WTC11 (cell line): ENCODE data around the gene NFIX. TPM values are rescaled to one million over a fixed set of nuclear protein-coding genes. Genes with fewer than 3 reads are reported as not detected.
"Not testable (repeated sequence)": the region's sequence is repeated elsewhere in the genome, so short reads cannot be mapped to it uniquely, and the experiment has no call there.

Experiments used
- ATAC-seq: fragments of 200-7000 bp; cut with Tn5 transposase; 2 replicates; pipeline ENCODE4 v1.10.0; 2021; ENCODE audit warnings: mild to moderate bottlenecking, moderate library complexity
- CTCF ChIA-PET: fragments of 300-600 bp; sonication (Branson Sonifier 250); formaldehyde crosslinking; loops from one replicate; lab custom pipeline; 2021; ENCODE audit warnings: antibody characterized with exemption; lab: Charles Lee
- POLR2A ChIA-PET: fragments of 350-600 bp; sonication (Branson Sonifier 250); formaldehyde crosslinking; loops from one replicate; lab custom pipeline; 2021; ENCODE audit warnings: antibody characterized with exemption; lab: Charles Lee
- DNase-seq: peaks from one replicate; pipeline ENCODE4 v3.0.0; 2021; ENCODE audit warnings: low spot score
- H3K27ac Mint-ChIP-seq: 2 replicates; pipeline ENCODE4 v1.8.0; 2021; ENCODE audit warnings: mixed read lengths
- H3K27me3 Mint-ChIP-seq: 2 replicates; pipeline ENCODE4 v1.8.0; 2021; ENCODE audit warnings: low read depth, mild to moderate bottlenecking, moderate library complexity, mixed read lengths
- H3K36me3 Mint-ChIP-seq: 2 replicates; pipeline ENCODE4 v1.8.0; 2021; ENCODE audit warnings: mixed read lengths
- H3K4me1 Mint-ChIP-seq: 2 replicates; pipeline ENCODE4 v1.8.0; 2022; ENCODE audit warnings: mixed read lengths
- H3K4me3 Mint-ChIP-seq: 2 replicates; pipeline ENCODE4 v1.8.0; 2021; ENCODE audit warnings: mild to moderate bottlenecking, moderate library complexity, mixed read lengths
- H3K9me3 Mint-ChIP-seq: 2 replicates; pipeline ENCODE4 v1.8.0; 2021; ENCODE audit warnings: mixed read lengths
- ATF1 ChIP-seq: sonication (generic); formaldehyde crosslinking; IDR thresholded peaks from 2 replicates; pipeline ENCODE4 v1.8.1; 2023; ENCODE audit warnings: mild to moderate bottlenecking, moderate library complexity, missing genetic modification reagents
- ATF3 ChIP-seq: sonication (generic); formaldehyde crosslinking; conservative IDR thresholded peaks from 2 replicates; pipeline ENCODE4 v1.8.1; 2022; ENCODE audit warnings: mild to moderate bottlenecking, missing genetic modification reagents
- ATF6 ChIP-seq: sonication (generic); formaldehyde crosslinking; IDR thresholded peaks from 2 replicates; pipeline ENCODE4 v1.8.1; 2023; ENCODE audit warnings: mild to moderate bottlenecking, missing genetic modification reagents
- CTCF ChIP-seq: fragments of 200-600 bp; IDR thresholded peaks from 2 replicates; pipeline ENCODE4 v1.8.0; 2022; ENCODE audit warnings: antibody characterized with exemption
- E2F1 ChIP-seq: sonication (generic); formaldehyde crosslinking; IDR thresholded peaks from 2 replicates; pipeline ENCODE4 v1.8.0; 2022; ENCODE audit warnings: mild to moderate bottlenecking, missing genetic modification reagents
- ELF4 ChIP-seq: sonication (generic); formaldehyde crosslinking; IDR thresholded peaks from 2 replicates; pipeline ENCODE4 v1.8.1; 2022; ENCODE audit warnings: low read depth, mild to moderate bottlenecking, moderate library complexity, missing genetic modification reagents
- FOXP4 ChIP-seq: sonication (generic); formaldehyde crosslinking; IDR thresholded peaks from 2 replicates; pipeline ENCODE4 v1.8.0; 2022; ENCODE audit warnings: mild to moderate bottlenecking, missing genetic modification reagents
- HMGXB4 ChIP-seq: sonication (generic); formaldehyde crosslinking; IDR thresholded peaks from 2 replicates; pipeline ENCODE4 v1.8.1; 2023; ENCODE audit warnings: mild to moderate bottlenecking, moderate library complexity, missing genetic modification reagents
- JUN ChIP-seq: sonication (generic); formaldehyde crosslinking; IDR thresholded peaks from 2 replicates; pipeline ENCODE4 v1.8.0; 2023; ENCODE audit warnings: mild to moderate bottlenecking, missing genetic modification reagents
- KAT7 ChIP-seq: sonication (generic); formaldehyde crosslinking; IDR thresholded peaks from 2 replicates; pipeline ENCODE4 v1.8.1; 2023; ENCODE audit warnings: missing genetic modification reagents, mild to moderate bottlenecking, borderline replicate concordance
- NR2C2 ChIP-seq: sonication (generic); formaldehyde crosslinking; IDR thresholded peaks from 2 replicates; pipeline ENCODE4 v1.8.0; 2022; ENCODE audit warnings: mild to moderate bottlenecking, missing genetic modification reagents
- RORB ChIP-seq: fragments of 250-450 bp; sonication (Bioruptor Pico); IDR thresholded peaks from 2 replicates; pipeline ENCODE4 v1.9.0; 2021; ENCODE audit warnings: mild to moderate bottlenecking
- SP1 ChIP-seq: sonication (generic); formaldehyde crosslinking; conservative IDR thresholded peaks from 2 replicates; pipeline ENCODE4 v1.8.1; 2022; ENCODE audit warnings: missing genetic modification reagents
- TP53 ChIP-seq: sonication (generic); formaldehyde crosslinking; IDR thresholded peaks from 2 replicates; pipeline ENCODE4 v1.8.1; 2023; ENCODE audit warnings: mild to moderate bottlenecking, missing genetic modification reagents
- USF1 ChIP-seq: sonication (generic); formaldehyde crosslinking; IDR thresholded peaks from 2 replicates; pipeline ENCODE4 v1.8.0; 2022; ENCODE audit warnings: mild to moderate bottlenecking, missing genetic modification reagents
- ZNF121 ChIP-seq: sonication (generic); formaldehyde crosslinking; IDR thresholded peaks from 2 replicates; pipeline ENCODE4 v1.8.0; 2023; ENCODE audit warnings: missing genetic modification reagents
- ZNF138 ChIP-seq: sonication (generic); formaldehyde crosslinking; conservative IDR thresholded peaks from 2 replicates; pipeline ENCODE4 v1.8.1; 2022; ENCODE audit warnings: mild to moderate bottlenecking, moderate library complexity, missing genetic modification reagents
- ZNF219 ChIP-seq: sonication (generic); formaldehyde crosslinking; IDR thresholded peaks from 2 replicates; pipeline ENCODE4 v1.8.0; 2023; ENCODE audit warnings: missing genetic modification reagents, mild to moderate bottlenecking, borderline replicate concordance
- ZNF232 ChIP-seq: sonication (generic); formaldehyde crosslinking; IDR thresholded peaks from 2 replicates; pipeline ENCODE4 v1.8.0; 2022; ENCODE audit warnings: mild to moderate bottlenecking, missing genetic modification reagents
- ZNF396 ChIP-seq: fragments of 250-450 bp; sonication (Bioruptor Pico); IDR thresholded peaks from 2 replicates; pipeline ENCODE4 v1.8.0; 2021; ENCODE audit warnings: mild to moderate bottlenecking, moderate library complexity, borderline replicate concordance
- total RNA-seq: library from RNA; stranded (reverse); gene quantifications from 3 replicates; pipeline ENCODE4 v1.2.3, GENCODE V29; 2021

Gene NFIX
- total RNA-seq, 1 experiment from 2014 or later = 1.4 TPM

- DNase-seq, H3K9me3 Mint-ChIP-seq, H3K27ac Mint-ChIP-seq, H3K36me3 Mint-ChIP-seq, H3K27me3 Mint-ChIP-seq, H3K4me3 Mint-ChIP-seq, H3K4me1 Mint-ChIP-seq, ATAC-seq, POLR2A ChIA-PET: not testable (repeated sequence)
- CTCF ChIA-PET = interaction anchor here (0.5 to 9.9 kb wide), 11 partner anchors 10 to 1300 kb away, joined by 3 to 276 read pairs (median 18); no protein-coding TSS in a partner anchor
- peak; percentile 74 for TF ChIP-seq ZNF121 (CRISPR knock-in tag)
Measured at GRCh38 chr19:12976109-12976508, 19.2 kb upstream of the NFIX start.

GRCh38 chr19:12979974-12980373, 15.3 kb upstream of the NFIX start:
- H3K36me3 Mint-ChIP-seq = no peaks in the 10 kb centered on the region
- no peaks in the 10 kb centered on the region for H3K9me3 Mint-ChIP-seq
- no peak overlapping the region for H3K27ac Mint-ChIP-seq
- no peak for TF ChIP-seq NR2C2
- no peak for TF ChIP-seq ELF4 (CRISPR knock-in tag)
- TF ChIP-seq ATF1 (CRISPR knock-in tag) = no peak
- TF ChIP-seq ZNF232 = no peak
- POLR2A ChIA-PET = no interaction called here
- no peaks in the 10 kb centered on the region; the same call in 1 of the 2 replicates for H3K4me1 Mint-ChIP-seq
- no peak overlapping the region for H3K4me3 Mint-ChIP-seq
- H3K27me3 Mint-ChIP-seq = peaks cover 11% of the 10 kb centered on the region
- CTCF ChIA-PET = interaction anchor here (1.3 to 9.9 kb wide), 6 partner anchors 15 to 121 kb away, joined by 3 to 276 read pairs (median 64); no protein-coding TSS in a partner anchor
- DNase-seq (no peak), ATAC-seq (no peak)

GRCh38 chr19:12982648-12983047, 12.6 kb upstream of the NFIX start:
- DNase-seq = no peak

More at GRCh38 chr19:12982648-12983047, 12.6 kb upstream of the NFIX start:
- H3K27me3 Mint-ChIP-seq = peaks cover 38% of the 10 kb centered on the region
- H3K27ac Mint-ChIP-seq = no peak overlapping the region
- peaks cover 6% of the 10 kb centered on the region; the same call in 1 of the 2 replicates for H3K4me1 Mint-ChIP-seq
- H3K4me3 Mint-ChIP-seq = no peak overlapping the region
- POLR2A ChIA-PET = no interaction called here
- CTCF ChIA-PET = interaction anchor here (0.6 to 4.6 kb wide), 6 partner anchors 46 to 179 kb away, joined by 3 to 66 read pairs (median 6); no protein-coding TSS in a partner anchor
- H3K36me3 Mint-ChIP-seq = no peaks in the 10 kb centered on the region
- no peak for TF ChIP-seq FOXP4 (CRISPR knock-in tag)
- no peak for TF ChIP-seq ZNF138 (CRISPR knock-in tag)
- no peak for TF ChIP-seq KAT7 (CRISPR knock-in tag)
- no peak for TF ChIP-seq TP53 (CRISPR knock-in tag)
- no peak for TF ChIP-seq SP1 (CRISPR knock-in tag)
- no peak for TF ChIP-seq ATF6 (CRISPR knock-in tag)
- no peak for TF ChIP-seq HMGXB4 (CRISPR knock-in tag)
- no peak for TF ChIP-seq USF1 (CRISPR knock-in tag)
- no peak for TF ChIP-seq JUN (CRISPR knock-in tag)
- TF ChIP-seq E2F1 (CRISPR knock-in tag) = no peak
- TF ChIP-seq ATF3 = no peak
- TF ChIP-seq RORB (CRISPR knock-in tag) = no peak
- no peak for TF ChIP-seq ZNF396 (CRISPR knock-in tag)
- TF ChIP-seq CTCF = no peak
- TF ChIP-seq ZNF219 (CRISPR knock-in tag) = no peak
- ATAC-seq = no peak
- H3K9me3 Mint-ChIP-seq = no peaks in the 10 kb centered on the region
